ENCODE measurements around the gene WHRN.

DNA sequence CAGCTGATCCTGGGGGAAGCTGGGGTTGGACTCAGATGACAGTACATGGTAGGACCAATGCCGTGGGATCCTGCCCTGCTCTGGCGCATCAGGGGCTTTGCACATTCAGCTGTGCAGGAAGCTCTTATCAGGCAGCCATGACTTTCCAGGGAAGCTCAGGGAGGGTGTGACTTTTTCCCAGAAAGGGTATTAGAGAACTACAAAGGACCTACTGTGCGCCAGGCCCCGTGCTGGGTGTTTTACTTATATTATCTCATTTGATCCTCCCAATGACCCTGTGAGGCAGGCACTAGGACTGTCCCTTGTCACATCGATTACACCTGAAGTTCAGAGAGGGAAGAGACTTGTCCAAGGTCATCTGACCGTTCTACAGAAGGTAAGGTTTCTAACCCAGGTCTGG is 93.8 kb downstream of the WHRN start:
- TF ChIP-seq POLR2AphosphoS5 (IDR thresholded peaks at IDR 0.05; ENCODE audit: low read depth, low read length) (no peak), TAF1 (IDR thresholded peaks at IDR 0.05; ENCODE audit: borderline replicate concordance, insufficient read depth, low read length) (no peak)
